NCI-H2227 (cell line): ENCODE measurements around the gene OR6B1.
"Not testable (repeated sequence)": the region's sequence is repeated elsewhere in the genome, so short reads cannot be mapped to it uniquely, and the experiment has no call there.

Experiments used
- DNase-seq: peaks from one replicate; lab custom pipeline; 2025; ENCODE audit not compliant: unreplicated experiment; lab: John Stamatoyannopoulos, UW

The OR6B1 gene

DNA sequence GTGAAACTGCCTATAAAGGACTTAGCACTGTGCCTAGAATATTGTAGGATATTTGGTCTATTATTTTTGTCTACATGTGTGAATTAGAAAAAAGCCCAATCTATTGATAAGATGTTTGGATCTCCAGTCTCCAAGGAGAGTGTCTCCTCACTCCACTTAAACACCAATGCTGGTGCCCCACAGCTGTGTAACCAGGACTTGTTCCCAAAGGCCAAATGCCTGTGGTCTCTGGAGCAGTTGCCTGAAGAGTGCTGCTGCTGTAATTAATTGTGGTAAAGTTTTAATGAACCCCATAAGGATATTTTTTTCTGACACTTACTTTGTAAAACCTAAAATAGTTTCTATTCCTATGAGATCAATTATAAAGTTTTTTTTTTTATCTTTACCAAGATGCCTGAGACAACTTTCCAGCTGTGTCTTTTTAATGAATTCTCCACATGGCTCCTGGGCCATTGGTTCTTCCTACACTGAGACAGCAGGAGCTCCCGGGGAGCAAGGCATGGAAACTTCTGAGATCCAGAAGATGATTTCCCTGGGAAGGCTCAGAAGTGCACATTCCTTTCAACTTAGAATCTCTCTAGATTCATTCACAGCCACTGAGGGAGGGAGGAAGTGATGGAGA, 37.4 kb downstream of the OR6B1 start:
- no peak for DNase-seq

DNA sequence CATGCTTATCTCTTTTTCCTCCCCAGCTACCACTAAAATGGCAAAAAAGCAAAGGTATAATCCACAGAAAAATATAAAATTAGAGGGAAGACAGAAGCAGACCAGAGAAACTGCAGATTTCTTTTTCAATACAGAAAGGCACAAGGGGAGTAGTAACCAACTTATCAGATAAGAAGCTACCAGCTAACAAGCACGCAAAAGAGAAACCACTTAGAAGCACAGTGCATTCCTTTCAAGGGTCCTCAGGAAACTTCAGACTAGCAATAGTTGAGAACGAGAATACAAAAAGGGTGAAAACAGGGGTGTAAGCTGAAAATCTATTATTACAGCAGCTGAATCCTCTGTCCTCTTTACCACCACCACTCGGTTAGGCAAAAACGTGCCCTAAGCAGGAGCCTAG, 38.8 kb downstream of the OR6B1 start:
- DNase-seq = no peak

DNA sequence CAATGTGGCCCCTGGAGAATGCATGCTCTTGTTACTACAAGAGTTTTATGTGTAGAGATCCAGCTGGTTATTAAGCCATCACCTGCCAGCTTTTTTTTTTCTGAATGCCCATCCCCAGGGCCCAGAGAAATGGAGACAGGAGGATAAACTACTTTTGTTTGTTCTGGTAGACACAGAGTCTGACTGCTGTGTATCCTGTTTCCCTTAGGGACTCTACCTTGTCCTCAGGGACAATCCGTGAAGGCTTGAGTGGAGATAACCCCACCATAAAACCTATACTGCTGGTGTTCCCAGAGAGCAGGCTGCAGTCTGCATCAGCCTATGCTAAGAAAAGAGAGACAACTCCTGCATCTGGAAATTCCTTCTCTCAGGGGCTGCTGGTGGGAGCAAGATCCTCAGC, 48.5 kb downstream of the OR6B1 start, which contains the start of gene OR2A5:
Gene OR2A5, plus strand, starts transcription at position 301 of the 400 bp plus-strand sequence. CDS start 1,454 bp downstream, outside the sequence.
- DNase-seq = no peak

DNA sequence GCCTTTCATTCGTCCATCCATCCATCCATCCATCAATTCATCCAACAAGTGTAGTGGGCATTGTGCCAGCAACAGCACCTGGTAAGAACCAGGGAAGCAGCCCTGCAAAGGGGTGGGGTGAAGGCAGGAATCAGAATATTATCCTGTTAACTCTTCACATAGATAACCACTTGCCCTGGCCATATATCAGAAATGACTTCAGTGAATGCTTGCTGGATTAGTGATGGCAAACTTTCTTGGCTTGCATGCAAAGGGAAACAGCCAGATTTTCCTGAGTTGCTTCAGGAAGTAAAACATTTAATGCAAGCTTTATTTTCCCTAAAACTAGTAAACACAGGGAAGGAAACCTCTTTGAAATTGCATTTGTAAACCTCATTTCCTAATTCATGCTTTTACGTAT, 49.4 kb downstream of the OR6B1 start:
- DNase-seq = no peak

DNA sequence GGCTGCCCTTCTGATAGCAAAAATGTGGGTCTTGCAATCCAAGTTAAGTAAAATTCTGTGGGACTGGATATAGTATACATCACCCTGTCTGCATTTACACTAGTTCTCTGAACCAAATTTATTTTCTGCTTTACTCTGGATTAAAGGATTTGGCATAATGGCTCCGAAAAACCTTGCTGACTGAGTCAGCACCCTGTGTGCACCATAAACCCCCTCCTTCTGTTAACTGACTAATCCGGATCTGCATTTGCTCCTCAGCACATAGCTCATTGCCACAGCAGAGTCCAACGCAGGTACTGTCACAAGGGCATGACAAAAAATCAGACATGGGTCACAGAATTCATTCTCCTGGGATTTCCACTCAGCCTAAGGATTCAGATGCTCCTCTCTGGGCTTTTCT, 50.0 kb downstream of the OR6B1 start:
- DNase-seq = no peak

DNA sequence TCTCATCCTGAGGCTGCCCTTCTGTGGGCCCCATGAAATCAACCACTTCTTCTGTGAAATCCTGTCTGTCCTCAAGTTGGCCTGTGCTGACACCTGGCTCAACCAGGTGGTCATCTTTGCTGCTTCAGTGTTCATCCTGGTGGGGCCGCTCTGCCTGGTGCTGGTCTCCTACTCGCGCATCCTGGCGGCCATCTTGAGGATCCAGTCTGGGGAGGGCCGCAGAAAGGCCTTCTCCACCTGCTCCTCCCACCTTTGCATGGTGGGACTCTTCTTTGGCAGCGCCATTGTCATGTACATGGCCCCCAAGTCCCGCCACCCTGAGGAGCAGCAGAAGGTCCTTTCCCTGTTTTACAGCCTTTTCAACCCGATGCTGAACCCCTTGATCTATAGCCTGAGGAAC, 50.8 kb downstream of the OR6B1 start:
- not testable (repeated sequence) for DNase-seq

DNA sequence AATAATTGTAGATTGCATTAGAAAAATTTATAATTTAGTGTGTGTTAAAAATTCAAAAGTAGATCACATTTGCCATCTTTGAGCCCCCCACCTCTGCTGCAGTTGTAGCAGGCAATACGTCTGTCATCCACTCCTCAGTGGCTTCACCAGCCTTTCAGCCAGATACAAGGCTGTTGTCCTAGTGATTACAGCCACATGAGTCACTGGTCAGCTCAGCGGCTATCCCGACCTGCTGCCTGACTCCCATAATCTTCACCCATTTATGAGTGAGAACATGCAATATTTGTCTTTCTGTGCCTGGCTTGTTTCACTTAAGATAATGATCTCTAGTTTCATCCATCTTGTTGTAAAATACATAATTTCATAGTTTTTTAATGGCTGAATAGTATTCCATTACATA, 57.8 kb downstream of the OR6B1 start:
- DNase-seq = no peak
